ELF-1 (cell line): ENCODE measurements around the gene ZNF780A.
"Not testable (repeated sequence)": the region's sequence is repeated elsewhere in the genome, so short reads cannot be mapped to it uniquely, and the experiment has no call there.

Experiments used
- DNase-seq: peaks from one replicate; pipeline ENCODE4 v3.0.0-alpha.2; 2016; ENCODE audit warnings: low read depth, low spot score

Gene ZNF780A

GRCh38 chr19:40084948-40085347, 5.8 kb downstream of the ZNF780A start:
- peak; percentile 45 for DNase-seq

GRCh38 chr19:40081411-40081810, 9.3 kb downstream of the ZNF780A start:
- DNase-seq: no peak

DNA sequence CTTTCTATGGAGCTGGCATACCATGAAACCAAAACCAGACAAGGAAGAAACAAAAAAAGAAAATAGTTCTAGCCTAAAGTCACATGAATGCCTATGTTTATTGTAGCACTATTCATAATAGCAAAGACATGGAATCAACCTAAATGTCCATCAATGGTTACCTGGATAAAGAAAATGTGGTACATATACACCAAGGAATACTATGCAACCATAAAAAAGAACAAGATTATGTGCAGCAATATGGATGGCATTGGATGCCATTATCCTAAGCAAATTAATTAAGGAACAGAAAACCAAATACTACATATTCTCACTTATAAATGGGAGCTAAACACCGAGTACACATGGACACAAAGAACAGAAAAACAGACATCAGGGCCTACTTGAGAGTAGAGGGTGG, 10.5 kb downstream of the ZNF780A start:
- no peak for DNase-seq

DNA sequence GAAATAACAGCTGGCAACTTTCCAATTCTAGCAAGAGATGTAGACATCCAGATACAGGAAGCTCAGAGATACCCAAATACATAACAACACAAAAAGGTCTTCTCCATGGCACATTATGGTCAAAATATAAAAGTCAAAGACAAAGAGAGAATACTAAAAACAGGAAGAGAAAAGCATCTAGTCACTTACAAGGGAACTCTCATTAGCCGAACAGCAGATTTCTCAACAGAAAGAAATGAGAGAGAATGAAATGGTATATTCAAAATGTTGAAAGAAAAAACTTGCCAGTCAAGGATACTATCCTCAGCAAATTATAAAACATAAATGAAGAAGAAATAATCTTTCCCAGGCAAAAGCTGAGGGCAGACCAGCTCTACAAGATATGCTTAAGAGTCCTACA, 12.4 kb downstream of the ZNF780A start:
- DNase-seq: no peak

DNA sequence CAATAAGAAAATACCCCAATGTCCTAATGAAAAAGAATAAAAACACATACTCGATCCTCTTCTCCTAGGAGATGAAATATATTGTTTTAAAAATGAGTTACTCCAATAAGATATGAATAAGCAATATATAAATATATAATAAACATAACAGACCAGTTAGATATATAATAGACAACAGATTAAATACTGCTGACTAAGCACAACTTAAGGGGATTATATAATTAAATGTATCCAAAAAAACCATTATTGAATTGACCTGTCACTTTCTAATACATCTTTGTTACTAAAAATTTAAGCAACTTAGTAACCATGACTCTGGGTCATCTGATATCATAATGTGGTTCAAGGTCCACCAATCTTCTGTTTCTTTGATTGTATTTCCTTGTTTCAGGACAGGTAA, 20.7 kb downstream of the ZNF780A start:
- no peak for DNase-seq

DNA sequence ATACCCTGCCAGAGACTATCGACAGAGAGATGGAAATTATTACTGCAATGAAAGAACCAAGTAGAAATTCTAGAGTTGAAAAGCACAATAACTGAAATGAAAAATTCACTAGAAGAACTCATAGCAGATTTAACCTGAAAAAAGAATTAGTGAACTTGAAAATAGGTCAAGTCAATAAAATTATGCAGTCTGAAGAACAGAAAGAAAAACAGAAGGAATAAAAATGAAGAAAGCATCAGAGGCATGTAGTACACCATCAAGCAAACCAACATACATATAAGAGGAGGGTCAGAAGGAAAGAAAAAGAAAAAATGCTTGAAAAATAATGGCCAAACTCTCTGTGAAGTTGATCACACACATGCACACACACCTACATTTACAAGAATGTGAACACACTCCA, 31.1 kb downstream of the ZNF780A start:
- DNase-seq: no peak

DNA sequence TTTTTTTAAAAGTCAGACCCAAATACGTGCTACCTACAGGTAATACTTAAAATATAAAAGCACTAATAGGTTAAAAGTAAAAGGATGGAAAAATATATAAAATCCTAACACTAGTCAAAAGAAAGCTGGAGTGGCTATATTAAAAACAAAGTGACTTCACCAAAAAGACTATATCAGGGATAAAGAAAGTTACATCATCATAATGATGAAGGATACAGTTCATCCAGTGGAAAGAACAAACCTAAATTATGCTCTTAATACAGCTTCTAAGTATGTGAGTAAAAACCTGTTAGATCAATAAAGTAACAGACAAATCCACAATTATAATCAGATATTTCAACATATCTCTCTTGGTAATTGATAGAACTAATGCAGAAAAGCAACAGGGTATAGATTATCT, 33.6 kb downstream of the ZNF780A start:
- DNase-seq: no peak

GRCh38 chr19:40056505-40056904, 34.2 kb downstream of the ZNF780A start:
- DNase-seq: no peak

GRCh38 chr19:40055832-40056504, 34.8 kb downstream of the ZNF780A start, which contains the start of gene ZNF780B:
ZNF780B (minus strand) TSS chr19:40056231; CDS start chr19:40050332, 5,899 bp downstream.
- peak; percentile 66 for DNase-seq

DNA sequence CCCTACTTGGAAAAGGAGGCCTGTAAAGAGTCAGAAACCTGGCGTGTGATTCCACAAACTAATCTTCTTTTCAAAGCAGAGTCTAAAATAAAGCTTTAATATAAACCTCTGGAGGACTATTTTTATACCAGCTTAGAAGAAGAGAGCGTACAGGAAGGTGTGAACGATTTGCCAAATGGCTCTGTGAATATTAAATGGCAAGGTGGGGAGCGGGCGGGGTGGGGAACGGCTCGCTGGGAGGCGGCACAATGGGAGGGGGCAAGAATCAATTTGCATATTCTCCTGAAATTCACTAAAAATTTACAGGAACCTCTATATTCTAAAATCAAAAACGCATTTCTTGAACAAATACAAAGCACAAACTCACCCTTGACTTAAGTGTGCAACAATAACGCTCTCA, 35.7 kb downstream of the ZNF780A start:
- DNase-seq: no peak

GRCh38 chr19:40054632-40055031, 36.1 kb downstream of the ZNF780A start:
- no peak for DNase-seq

DNA sequence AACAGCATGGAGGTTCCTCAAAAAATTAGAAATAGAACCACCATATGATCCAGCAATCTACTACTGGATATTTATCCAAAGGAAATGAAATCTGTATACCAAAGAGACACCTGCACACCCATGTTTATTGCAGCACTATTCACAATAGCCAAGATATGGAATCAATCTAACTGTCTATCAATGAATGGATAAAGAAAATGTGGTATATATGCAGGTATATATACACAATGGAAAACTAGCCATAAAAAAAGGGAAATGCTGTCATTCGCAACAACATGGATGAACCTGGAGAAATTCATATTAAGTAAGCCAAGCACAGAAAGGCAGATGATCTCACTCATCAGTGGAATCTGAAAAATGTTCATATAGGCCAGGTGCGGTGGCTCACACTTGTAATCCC, 37.3 kb downstream of the ZNF780A start:
- no peak for DNase-seq

DNA sequence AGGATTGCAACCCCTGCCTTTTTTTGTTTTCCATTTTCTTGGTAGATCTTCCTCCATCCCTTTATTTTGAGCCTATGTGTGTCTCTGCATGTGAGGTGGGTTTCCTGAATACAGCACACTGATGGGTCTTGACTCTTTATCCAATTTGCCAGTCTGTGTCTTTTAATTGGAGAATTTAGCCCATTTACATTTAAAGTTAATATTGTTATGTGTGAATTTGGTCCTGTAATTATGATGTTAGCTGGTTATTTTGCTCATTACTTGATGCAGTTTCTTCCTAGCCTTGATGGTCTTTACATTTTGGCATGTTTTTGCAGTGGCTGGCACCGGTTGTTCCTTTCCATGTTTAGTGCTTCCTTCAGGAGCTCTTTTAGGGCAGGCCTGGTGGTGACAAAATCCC, 49.0 kb downstream of the ZNF780A start:
- not testable (repeated sequence) for DNase-seq

GRCh38 chr19:40038047-40038446, 52.7 kb downstream of the ZNF780A start:
- not testable (repeated sequence) for DNase-seq

DNA sequence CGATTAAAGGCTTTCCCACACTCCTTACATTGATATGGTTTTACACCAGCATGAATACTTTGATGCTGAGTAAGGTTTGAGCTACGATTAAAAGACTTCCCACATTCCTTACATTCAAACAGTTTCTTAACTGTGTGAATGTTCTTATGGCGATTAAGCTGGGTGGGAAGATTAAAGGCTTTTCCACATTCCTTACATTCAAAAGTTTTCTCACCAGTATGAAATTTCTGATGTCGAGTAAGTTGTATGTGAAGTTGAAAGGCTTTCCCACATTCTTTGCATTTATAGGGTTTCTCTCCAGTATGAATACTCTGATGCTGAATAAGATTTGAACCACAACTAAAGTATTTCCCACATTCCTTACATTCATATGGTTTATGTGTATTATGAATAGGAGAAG, 54.7 kb downstream of the ZNF780A start:
- no peak for DNase-seq

GRCh38 chr19:40033989-40034560, 56.7 kb downstream of the ZNF780A start:
- no peak for DNase-seq

GRCh38 chr19:40026597-40026970, 64.2 kb downstream of the ZNF780A start:
- no peak for DNase-seq

- no peak for DNase-seq
Observed at GRCh38 chr19:40025938-40026596, 64.7 kb downstream of the ZNF780A start.

- DNase-seq: no peak
Observed at GRCh38 chr19:40023969-40024368, 66.8 kb downstream of the ZNF780A start.
